Measurements from ENCODE around the gene FCRLB. TPM values are rescaled to one million over a fixed set of nuclear protein-coding genes. Genes with fewer than 3 reads are reported as not detected.

FCRLB gene
- total RNA-seq, 1 experiment from 2014 or later: 1.3 TPM

DNA sequence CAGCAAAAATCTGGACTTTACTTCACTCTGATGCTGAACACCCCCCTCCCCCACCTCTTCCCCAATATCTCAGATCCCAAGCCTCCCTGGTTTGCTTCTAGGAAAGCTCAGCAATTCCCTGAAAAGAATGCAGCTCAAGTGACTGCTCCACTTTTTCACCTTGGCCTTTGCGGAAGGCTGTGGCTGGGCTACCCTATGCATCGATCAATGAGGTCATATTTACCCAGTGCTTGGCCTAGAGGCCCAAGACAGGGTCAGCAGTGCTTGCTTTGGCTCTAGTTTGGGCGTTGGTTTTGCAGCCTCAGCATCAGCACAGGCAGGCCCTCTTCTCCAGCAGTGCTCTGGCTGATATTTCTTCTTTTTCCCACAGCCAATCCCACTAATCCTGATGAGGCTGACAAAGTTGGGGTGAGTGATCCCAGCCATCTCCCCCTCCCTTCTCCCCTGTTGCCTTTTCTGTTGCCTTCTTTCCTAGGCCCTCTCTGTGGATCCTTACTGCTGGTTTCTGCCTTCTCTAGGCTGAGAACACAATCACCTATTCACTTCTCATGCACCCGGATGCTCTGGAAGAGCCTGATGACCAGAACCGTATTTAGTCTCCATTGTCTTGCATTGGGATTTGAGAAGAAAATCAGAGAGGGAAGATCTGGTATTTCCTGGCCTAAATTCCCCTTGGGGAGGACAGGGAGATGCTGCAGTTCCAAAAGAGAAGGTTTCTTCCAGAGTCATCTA is 44.2 kb upstream of the FCRLB start:
- H3K9me3 Mint-ChIP-seq (ENCODE audit: unreplicated experiment): no peaks in the 10 kb centered on the region
- H3K4me3 Mint-ChIP-seq (ENCODE audit: unreplicated experiment): no peak overlapping the region
- DNase-seq (ENCODE audit: unreplicated experiment): no peak
- intact Hi-C loops (cut with micrococcal nuclease): no loop called here
- no peaks in the 10 kb centered on the region for H3K36me3 Mint-ChIP-seq (ENCODE audit: insufficient read depth, unreplicated experiment)
- no TSS peak for BruUV-seq (replicated peaks)
- TF ChIP-seq, protein P1, sequence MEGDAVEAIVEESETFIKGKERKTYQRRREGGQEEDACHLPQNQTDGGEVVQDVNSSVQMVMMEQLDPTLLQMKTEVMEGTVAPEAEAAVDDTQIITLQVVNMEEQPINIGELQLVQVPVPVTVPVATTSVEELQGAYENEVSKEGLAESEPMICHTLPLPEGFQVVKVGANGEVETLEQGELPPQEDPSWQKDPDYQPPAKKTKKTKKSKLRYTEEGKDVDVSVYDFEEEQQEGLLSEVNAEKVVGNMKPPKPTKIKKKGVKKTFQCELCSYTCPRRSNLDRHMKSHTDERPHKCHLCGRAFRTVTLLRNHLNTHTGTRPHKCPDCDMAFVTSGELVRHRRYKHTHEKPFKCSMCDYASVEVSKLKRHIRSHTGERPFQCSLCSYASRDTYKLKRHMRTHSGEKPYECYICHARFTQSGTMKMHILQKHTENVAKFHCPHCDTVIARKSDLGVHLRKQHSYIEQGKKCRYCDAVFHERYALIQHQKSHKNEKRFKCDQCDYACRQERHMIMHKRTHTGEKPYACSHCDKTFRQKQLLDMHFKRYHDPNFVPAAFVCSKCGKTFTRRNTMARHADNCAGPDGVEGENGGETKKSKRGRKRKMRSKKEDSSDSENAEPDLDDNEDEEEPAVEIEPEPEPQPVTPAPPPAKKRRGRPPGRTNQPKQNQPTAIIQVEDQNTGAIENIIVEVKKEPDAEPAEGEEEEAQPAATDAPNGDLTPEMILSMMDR (IDR thresholded peaks at IDR 0.05; ENCODE audit: unreplicated experiment): no peak
- H3K4me1 Mint-ChIP-seq (ENCODE audit: insufficient read depth, unreplicated experiment): no peaks in the 10 kb centered on the region
- peak overlapping the region; percentile 36 for H3K27ac Mint-ChIP-seq (ENCODE audit: low read depth, unreplicated experiment)
- H3K27me3 Mint-ChIP-seq (ENCODE audit: insufficient read depth, unreplicated experiment): peaks cover 14% of the 10 kb centered on the region
- ChIA-PET CTCF (interaction anchor here (0.7 kb wide), 1 partner anchor 108 kb away, joined by 3 read pairs; no protein-coding TSS in a partner anchor), POLR2A (no interaction called here)

DNA sequence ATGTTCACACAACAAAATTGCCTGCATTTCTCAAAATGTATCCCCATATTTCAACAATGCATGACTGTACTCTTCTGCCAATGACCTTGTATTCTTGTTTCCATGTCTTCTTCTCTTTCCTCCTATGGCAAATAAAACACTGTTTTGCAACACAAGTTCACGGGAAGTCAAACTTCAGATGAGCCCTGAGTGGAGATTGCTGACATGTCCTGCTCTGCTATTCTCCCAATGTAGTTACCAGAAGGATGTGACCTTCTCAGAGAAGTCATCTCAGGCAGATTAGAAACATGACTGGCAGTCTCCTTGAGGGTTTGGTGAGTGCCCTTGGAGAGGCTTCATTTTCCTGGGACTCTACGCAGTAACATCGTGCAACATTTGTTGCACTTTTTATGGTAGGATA is 42.8 kb upstream of the FCRLB start:
- Mint-ChIP-seq H3K9me3 (ENCODE audit: unreplicated experiment) (no peaks in the 10 kb centered on the region), H3K36me3 (ENCODE audit: insufficient read depth, unreplicated experiment) (no peaks in the 10 kb centered on the region), H3K4me3 (ENCODE audit: unreplicated experiment) (no peak overlapping the region), H3K27ac (ENCODE audit: low read depth, unreplicated experiment) (no peak overlapping the region), H3K27me3 (ENCODE audit: insufficient read depth, unreplicated experiment) (peaks cover 27% of the 10 kb centered on the region), H3K4me1 (ENCODE audit: insufficient read depth, unreplicated experiment) (no peaks in the 10 kb centered on the region)
- no TSS peak for BruUV-seq (replicated peaks)
- DNase-seq (ENCODE audit: unreplicated experiment): no peak
- POLR2A ChIA-PET: no interaction called here
- CTCF ChIA-PET: no interaction called here
- intact Hi-C loops (cut with micrococcal nuclease): no loop called here
- TF ChIP-seq, protein P1 (IDR thresholded peaks at IDR 0.05; ENCODE audit: unreplicated experiment): no peak

DNA sequence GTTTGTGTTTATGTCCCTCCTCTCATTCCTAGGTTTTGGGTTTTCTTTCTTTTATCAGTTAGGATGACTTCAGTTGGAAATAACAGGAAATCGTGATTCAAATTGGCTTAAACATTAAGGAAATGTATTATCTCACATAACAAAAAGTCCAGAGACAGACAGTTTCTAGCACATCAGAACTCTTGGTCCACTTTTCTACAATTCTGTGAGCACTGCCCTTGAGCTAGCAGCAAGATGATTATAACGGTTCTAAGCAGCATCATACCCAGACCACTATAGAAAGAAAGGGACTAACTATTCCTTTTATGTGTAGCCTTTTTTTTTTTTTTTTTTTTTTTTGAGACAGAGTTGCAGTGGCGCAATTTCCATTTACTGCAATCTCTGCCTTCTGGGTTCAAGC is 39.5 kb upstream of the FCRLB start:
- DNase-seq (ENCODE audit: unreplicated experiment): no peak
- Mint-ChIP-seq H3K4me3 (ENCODE audit: unreplicated experiment) (no peak overlapping the region), H3K4me1 (ENCODE audit: insufficient read depth, unreplicated experiment) (no peaks in the 10 kb centered on the region), H3K27me3 (ENCODE audit: insufficient read depth, unreplicated experiment) (peaks cover 47% of the 10 kb centered on the region), H3K9me3 (ENCODE audit: unreplicated experiment) (no peaks in the 10 kb centered on the region), H3K36me3 (ENCODE audit: insufficient read depth, unreplicated experiment) (no peaks in the 10 kb centered on the region), H3K27ac (ENCODE audit: low read depth, unreplicated experiment) (no peak overlapping the region)
- POLR2A ChIA-PET: no interaction called here
- TF ChIP-seq, protein P1 (IDR thresholded peaks at IDR 0.05; ENCODE audit: unreplicated experiment): no peak
- BruUV-seq (replicated peaks): no TSS peak
- intact Hi-C loops (cut with micrococcal nuclease): no loop called here
- CTCF ChIA-PET: no interaction called here

DNA sequence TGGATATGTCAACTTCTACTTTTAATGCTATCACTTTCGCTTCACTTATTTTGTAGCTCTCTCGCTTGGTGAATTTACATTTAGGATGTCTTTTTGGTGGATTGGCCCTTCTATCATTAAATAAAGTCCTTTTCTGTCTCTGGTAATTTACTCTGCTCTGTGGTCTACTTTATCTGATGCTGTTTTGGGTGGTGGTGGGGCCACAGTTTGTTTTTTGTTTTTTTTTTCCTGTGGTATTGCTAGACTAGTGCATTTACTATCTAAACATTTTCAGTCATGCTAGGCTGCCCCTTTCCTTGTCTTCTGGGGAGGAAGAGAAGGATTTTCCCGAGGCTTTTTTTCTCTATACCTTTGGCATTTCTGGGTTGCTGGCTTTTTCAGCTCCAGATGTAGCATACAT is 32.4 kb upstream of the FCRLB start:
- no peaks in the 10 kb centered on the region for H3K4me1 Mint-ChIP-seq (ENCODE audit: insufficient read depth, unreplicated experiment)
- H3K27ac Mint-ChIP-seq (ENCODE audit: low read depth, unreplicated experiment): no peak overlapping the region
- H3K36me3 Mint-ChIP-seq (ENCODE audit: insufficient read depth, unreplicated experiment): no peaks in the 10 kb centered on the region
- DNase-seq (ENCODE audit: unreplicated experiment): no peak
- ChIA-PET CTCF (interaction anchor here (0.6 to 1.4 kb wide), 7 partner anchors 9 to 524 kb away, joined by 3 to 6 read pairs (median 4); no protein-coding TSS in a partner anchor), POLR2A (interaction anchor here (0.8 kb wide), 1 partner anchor 17 kb away, joined by 3 read pairs; no protein-coding TSS in a partner anchor)
- TF ChIP-seq, protein P1 (IDR thresholded peaks at IDR 0.05; ENCODE audit: unreplicated experiment): no peak
- peaks cover 36% of the 10 kb centered on the region for H3K27me3 Mint-ChIP-seq (ENCODE audit: insufficient read depth, unreplicated experiment)
- no peaks in the 10 kb centered on the region for H3K9me3 Mint-ChIP-seq (ENCODE audit: unreplicated experiment)
- intact Hi-C loops (cut with micrococcal nuclease): no loop called here
- H3K4me3 Mint-ChIP-seq (ENCODE audit: unreplicated experiment): no peak overlapping the region
- BruUV-seq (replicated peaks): no TSS peak

Data from MCF 10A (cell line).